ENCODE measurements around the gene RNF2.

RNF2 gene

GRCh38 chr1:185016880-185017279 lies 28.5 kb upstream of the RNF2 start:
- no peak for TF ChIP-seq CTCF (conservative IDR thresholded peaks at IDR 0.05; ENCODE audit: control insufficient read depth, insufficient read depth, low read depth, low read length)
- DNase-seq (ENCODE audit: low read depth), result peak; percentile 63
- no peak overlapping the region for H3K4me3 ChIP-seq (ENCODE audit: control insufficient read depth, low read depth, low read length)

GRCh38 chr1:185017338-185017737 lies 28.0 kb upstream of the RNF2 start:
- H3K4me3 ChIP-seq (ENCODE audit: control insufficient read depth, low read depth, low read length), result no peak overlapping the region
- no peak for TF ChIP-seq CTCF (conservative IDR thresholded peaks at IDR 0.05; ENCODE audit: control insufficient read depth, insufficient read depth, low read depth, low read length)

GRCh38 chr1:185017966-185018365 lies 27.4 kb upstream of the RNF2 start:
- no peak overlapping the region for H3K4me3 ChIP-seq (ENCODE audit: control insufficient read depth, low read depth, low read length)
- DNase-seq (ENCODE audit: low read depth), result no peak
- TF ChIP-seq CTCF (conservative IDR thresholded peaks at IDR 0.05; ENCODE audit: control insufficient read depth, insufficient read depth, low read depth, low read length), result no peak

More at GRCh38 chr1:185017338-185017737, 28.0 kb upstream of the RNF2 start:
- peak; percentile 97 for DNase-seq (ENCODE audit: low read depth)

GRCh38 chr1:185027252-185027882 lies 18.0 kb upstream of the RNF2 start:
- no peak for TF ChIP-seq CTCF (conservative IDR thresholded peaks at IDR 0.05; ENCODE audit: control insufficient read depth, insufficient read depth, low read depth, low read length)
- no peak overlapping the region for H3K4me3 ChIP-seq (ENCODE audit: control insufficient read depth, low read depth, low read length)
- DNase-seq (ENCODE audit: low read depth), result no peak

- no peak for TF ChIP-seq CTCF (conservative IDR thresholded peaks at IDR 0.05; ENCODE audit: control insufficient read depth, insufficient read depth, low read depth, low read length)
- DNase-seq (ENCODE audit: low read depth), result no peak
- no peak overlapping the region for H3K4me3 ChIP-seq (ENCODE audit: control insufficient read depth, low read depth, low read length)
Observed at GRCh38 chr1:185033686-185034085, 11.7 kb upstream of the RNF2 start.

GRCh38 chr1:185035258-185035657 lies 10.1 kb upstream of the RNF2 start:
- no peak for DNase-seq (ENCODE audit: low read depth)
- no peak for TF ChIP-seq CTCF (conservative IDR thresholded peaks at IDR 0.05; ENCODE audit: control insufficient read depth, insufficient read depth, low read depth, low read length)
- H3K4me3 ChIP-seq (ENCODE audit: control insufficient read depth, low read depth, low read length), result no peak overlapping the region

Measured in fibroblast of mammary gland (primary cell).